Mesodermal cell (in vitro differentiated cells): ENCODE data around the gene HDAC4.

ENCODE experiments used
- H3K27ac ChIP-seq: 2 replicates; pipeline ENCODE4 v1.7.0; 2013; ENCODE audit warnings: mild to moderate bottlenecking, low read depth, low read length, moderate library complexity; ENCODE audit not compliant: severe bottlenecking
- H3K36me3 ChIP-seq: 2 replicates; pipeline ENCODE4 v1.7.1; 2013; ENCODE audit warnings: mild to moderate bottlenecking, low read length, moderate library complexity; ENCODE audit not compliant: control insufficient read depth, insufficient read depth
- H3K4me1 ChIP-seq: one replicate; pipeline ENCODE4 v1.7.1; 2013; ENCODE audit warnings: mild to moderate bottlenecking, low read length; ENCODE audit not compliant: insufficient read depth, control insufficient read depth, poor library complexity, severe bottlenecking
- H3K4me3 ChIP-seq: 2 replicates; pipeline ENCODE4 v1.7.0; 2013; ENCODE audit warnings: low read length, control low read depth, mild to moderate bottlenecking; ENCODE audit not compliant: insufficient read depth, poor library complexity, severe bottlenecking; ENCODE audit errors: extremely low read depth
- H3K9me3 ChIP-seq: 2 replicates; pipeline ENCODE4 v1.7.1; 2013; ENCODE audit warnings: mild to moderate bottlenecking, low read length, moderate library complexity; ENCODE audit not compliant: control insufficient read depth
- WGBS, 2 experiments: methylation state at CpG; one replicate each; pipeline ENCODE4 v1.1.5; 2013; ENCODE audit warnings: missing lambda C conversion rate in 2 of 2; ENCODE audit not compliant: insufficient coverage in 2 of 2; 5-methylcytosine and 5-hydroxymethylcytosine counted together

The HDAC4 gene

GRCh38 chr2:239389414-239390329, 11.1 kb downstream of the HDAC4 start:
- no peaks in the 10 kb centered on the region for H3K9me3 ChIP-seq
- WGBS, 2 experiments, result 91 to 95% methylated on average over 22 of the region's 23 CpGs
- H3K27ac ChIP-seq, result no peak overlapping the region
- no peak overlapping the region for H3K4me3 ChIP-seq
- no peaks in the 10 kb centered on the region for H3K4me1 ChIP-seq
- H3K36me3 ChIP-seq, result peaks cover 6% of the 10 kb centered on the region

- 93 to 100% methylated on average over 10 to 15 of the region's 20 CpGs for WGBS, 2 experiments
- H3K27ac ChIP-seq, result no peak overlapping the region
- peaks cover 7% of the 10 kb centered on the region for H3K36me3 ChIP-seq
- no peaks in the 10 kb centered on the region for H3K4me1 ChIP-seq
- H3K9me3 ChIP-seq, result no peaks in the 10 kb centered on the region
- H3K4me3 ChIP-seq, result no peak overlapping the region
Observed at GRCh38 chr2:239388236-239389151, 12.3 kb downstream of the HDAC4 start.

GRCh38 chr2:239387811-239388210, 13.0 kb downstream of the HDAC4 start:
- Histone ChIP-seq H3K9me3 (no peaks in the 10 kb centered on the region), H3K36me3 (peaks cover 12% of the 10 kb centered on the region), H3K4me3 (no peak overlapping the region), H3K27ac (no peak overlapping the region), H3K4me1 (no peaks in the 10 kb centered on the region)
- 81 to 90% methylated on average over 11 to 15 of the region's 17 CpGs for WGBS, 2 experiments

- no peak overlapping the region for H3K4me3 ChIP-seq
- no peak overlapping the region for H3K27ac ChIP-seq
- no peaks in the 10 kb centered on the region for H3K9me3 ChIP-seq
- WGBS, 2 experiments, result 99% methylated on average over 14 to 18 of the region's 22 CpGs
- no peaks in the 10 kb centered on the region for H3K4me1 ChIP-seq
- H3K36me3 ChIP-seq, result peaks cover 12% of the 10 kb centered on the region
Observed at GRCh38 chr2:239386872-239387445, 13.9 kb downstream of the HDAC4 start.

- Histone ChIP-seq H3K9me3 (no peaks in the 10 kb centered on the region), H3K27ac (no peak overlapping the region), H3K36me3 (peaks cover 12% of the 10 kb centered on the region), H3K4me1 (no peaks in the 10 kb centered on the region), H3K4me3 (no peak overlapping the region)
- 89% methylated on average over 19 to 20 of the region's 20 CpGs for WGBS, 2 experiments
Observed at GRCh38 chr2:239386001-239386670, 14.7 kb downstream of the HDAC4 start.

- Histone ChIP-seq H3K9me3 (no peaks in the 10 kb centered on the region), H3K4me1 (no peaks in the 10 kb centered on the region), H3K36me3 (peaks cover 12% of the 10 kb centered on the region), H3K4me3 (no peak overlapping the region), H3K27ac (no peak overlapping the region)
- 91 to 94% methylated on average over 23 to 25 of the region's 26 CpGs for WGBS, 2 experiments
Observed at GRCh38 chr2:239385096-239386000, 15.5 kb downstream of the HDAC4 start.

GRCh38 chr2:239383759-239384156, 17.1 kb downstream of the HDAC4 start:
- Histone ChIP-seq H3K27ac (no peak overlapping the region), H3K4me1 (no peaks in the 10 kb centered on the region), H3K4me3 (no peak overlapping the region), H3K36me3 (peaks cover 6% of the 10 kb centered on the region), H3K9me3 (no peaks in the 10 kb centered on the region)
- 95 to 97% methylated on average over 15 to 16 of the region's 17 CpGs for WGBS, 2 experiments

- Histone ChIP-seq H3K27ac (no peak overlapping the region), H3K4me1 (no peaks in the 10 kb centered on the region), H3K36me3 (peaks cover 6% of the 10 kb centered on the region), H3K9me3 (no peaks in the 10 kb centered on the region), H3K4me3 (no peak overlapping the region)
- WGBS, 2 experiments, result 92 to 94% methylated on average over 18 to 19 of the region's 24 CpGs
Observed at GRCh38 chr2:239383036-239383758, 17.6 kb downstream of the HDAC4 start.

- Histone ChIP-seq H3K27ac (no peak overlapping the region), H3K36me3 (peaks cover 11% of the 10 kb centered on the region), H3K9me3 (no peaks in the 10 kb centered on the region), H3K4me3 (no peak overlapping the region), H3K4me1 (no peaks in the 10 kb centered on the region)
- WGBS, 2 experiments, result 75 to 88% methylated on average over 4 to 6 of the region's 6 CpGs
Observed at GRCh38 chr2:239382384-239382880, 18.4 kb downstream of the HDAC4 start.
